GM04503 (cell line): ENCODE data around the gene PRMT3.
"Not testable (repeated sequence)": the region's sequence is repeated elsewhere in the genome, so short reads cannot be mapped to it uniquely, and the experiment has no call there.

ENCODE experiments used
- DNase-seq: peaks from one replicate; pipeline ENCODE4 v3.0.0-alpha.2; 2012; ENCODE audit warnings: low read depth

The PRMT3 gene

GRCh38 chr11:20387261-20388095 is at the start of gene PRMT3:
TSS of gene PRMT3 (plus strand) at chr11:20387716. CDS start at chr11:20387747, 31 bp downstream.
- DNase-seq, result peak; percentile 60

- no peak for DNase-seq
These were observed 45.0 kb upstream of the PRMT3 start for GRCh38 chr11:20342347-20343141.

DNA sequence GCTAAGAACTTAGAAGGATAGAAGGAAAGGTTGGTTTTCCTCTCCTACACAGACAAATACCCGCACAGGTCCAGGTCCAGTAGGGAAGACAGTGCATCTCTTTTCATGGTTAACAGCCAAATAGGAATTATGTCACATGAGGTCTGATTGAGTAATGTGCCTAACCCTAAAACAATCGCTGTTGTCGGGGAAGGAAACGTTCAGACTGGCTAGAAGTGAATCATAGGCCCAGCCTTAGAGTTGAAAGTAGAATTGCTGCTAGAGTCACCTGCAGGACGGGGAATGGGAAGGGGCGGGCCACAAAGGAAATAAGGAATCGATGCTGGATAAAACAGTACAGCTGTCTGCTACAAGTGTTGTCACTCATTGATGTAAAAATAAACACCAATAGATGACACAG is 36.4 kb upstream of the PRMT3 start:
- DNase-seq, result no peak

GRCh38 chr11:20351751-20352262 is 35.7 kb upstream of the PRMT3 start:
- DNase-seq, result no peak

DNA sequence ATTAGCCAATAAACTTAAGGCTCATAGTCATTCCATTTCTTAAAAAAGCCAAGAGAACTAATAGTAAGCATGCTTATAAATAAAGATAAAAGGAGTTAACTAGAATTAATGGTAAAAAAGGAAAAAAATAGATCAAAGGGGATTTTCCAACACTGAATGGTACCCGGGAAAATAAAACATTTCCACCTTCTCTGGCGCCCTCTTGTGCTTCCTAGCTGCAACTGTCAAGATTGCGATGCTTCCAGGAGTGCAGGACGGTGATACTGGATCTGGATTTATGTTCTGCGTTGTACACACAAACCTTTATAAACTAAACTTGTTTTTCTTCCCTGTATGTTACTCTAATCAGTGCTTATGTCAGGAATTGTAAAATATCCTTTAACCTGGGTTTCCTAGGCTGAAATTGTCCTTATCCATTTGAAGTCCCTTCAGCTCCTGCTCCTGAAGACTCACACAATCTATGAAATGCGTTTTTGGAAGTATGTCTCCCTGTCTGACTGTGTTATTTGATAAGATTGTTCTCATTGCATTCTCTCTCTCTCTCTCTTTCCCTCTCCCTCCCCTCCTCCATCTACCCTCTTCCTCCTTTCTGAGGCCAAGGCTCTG is 33.6 kb upstream of the PRMT3 start:
- DNase-seq, result no peak

GRCh38 chr11:20355221-20356219 is 32.0 kb upstream of the PRMT3 start:
- no peak for DNase-seq

GRCh38 chr11:20357150-20357549 is 30.4 kb upstream of the PRMT3 start:
- DNase-seq, result no peak

- no peak for DNase-seq
These were observed 26.9 kb upstream of the PRMT3 start for GRCh38 chr11:20360650-20361049.

- DNase-seq, result no peak
These were observed 25.0 kb upstream of the PRMT3 start for GRCh38 chr11:20362481-20362880.

DNA sequence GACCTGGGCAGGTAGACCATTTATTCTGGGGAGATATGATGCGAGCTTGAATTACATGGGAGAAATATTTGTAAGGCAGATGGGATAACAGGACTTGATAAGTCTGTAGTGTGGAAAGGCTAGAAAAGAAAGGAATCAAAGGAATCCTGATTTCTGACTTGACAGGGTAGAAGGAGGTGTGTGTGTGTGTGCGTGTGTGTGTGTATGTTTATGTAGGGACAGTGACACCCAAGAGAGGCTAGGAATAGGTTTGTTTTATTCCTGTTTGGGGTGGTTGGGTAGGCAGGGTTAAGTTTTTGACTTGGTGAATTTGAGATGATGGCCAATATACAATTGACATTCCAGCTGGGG is 24.4 kb upstream of the PRMT3 start:
- no peak for DNase-seq

- DNase-seq, result no peak
These were observed 23.8 kb upstream of the PRMT3 start, which contains the start of gene HTATIP2 for GRCh38 chr11:20363500-20364340. TSS of gene HTATIP2 (plus strand) at chr11:20363714. CDS start at chr11:20364238, 524 bp downstream.

DNA sequence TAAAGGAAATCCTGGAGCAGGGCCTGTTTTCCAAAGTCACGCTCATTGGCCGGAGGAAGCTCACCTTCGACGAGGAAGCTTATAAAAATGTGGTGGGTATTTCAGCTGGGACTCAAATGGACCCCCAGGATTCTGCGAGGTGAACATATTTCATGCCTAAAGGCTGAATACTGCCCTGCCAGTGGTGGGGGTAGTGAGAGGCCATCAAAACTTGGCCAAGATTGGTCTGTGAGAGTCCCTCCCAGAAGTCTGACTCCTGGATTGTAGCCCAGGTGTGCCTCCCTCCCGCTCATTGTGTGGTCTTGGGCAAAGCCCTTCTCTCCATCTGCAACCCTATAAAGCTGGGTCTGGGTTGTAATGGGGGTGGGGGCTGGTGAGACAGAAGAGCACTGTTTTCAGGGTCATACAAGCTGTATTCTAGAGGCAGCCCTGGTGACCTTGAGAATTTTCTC is 23.1 kb upstream of the PRMT3 start:
- DNase-seq, result no peak

- not testable (repeated sequence) for DNase-seq
These were observed 22.1 kb upstream of the PRMT3 start for GRCh38 chr11:20365465-20365864.

- peak; percentile 71 for DNase-seq
These were observed 20.1 kb upstream of the PRMT3 start for GRCh38 chr11:20367313-20367948.

DNA sequence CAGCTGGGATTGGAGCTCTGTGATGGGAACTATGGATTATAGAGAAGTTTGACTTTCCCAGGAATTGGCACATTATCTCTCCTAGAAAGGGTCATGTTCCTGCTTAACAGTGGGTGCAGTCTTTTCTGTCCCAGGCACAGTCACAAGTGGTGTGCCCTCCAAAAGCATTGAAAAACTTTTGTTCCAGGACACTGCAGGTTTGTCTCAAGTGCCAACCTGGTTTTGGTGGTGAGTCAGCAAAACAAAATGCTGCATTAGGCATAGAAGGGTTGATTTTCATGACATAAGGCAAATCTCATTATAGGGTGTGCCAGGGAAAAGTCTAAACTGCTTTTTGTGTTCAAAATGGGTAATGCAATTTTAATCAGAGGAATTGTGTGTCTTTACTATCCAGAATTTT is 19.1 kb upstream of the PRMT3 start:
- no peak for DNase-seq

DNA sequence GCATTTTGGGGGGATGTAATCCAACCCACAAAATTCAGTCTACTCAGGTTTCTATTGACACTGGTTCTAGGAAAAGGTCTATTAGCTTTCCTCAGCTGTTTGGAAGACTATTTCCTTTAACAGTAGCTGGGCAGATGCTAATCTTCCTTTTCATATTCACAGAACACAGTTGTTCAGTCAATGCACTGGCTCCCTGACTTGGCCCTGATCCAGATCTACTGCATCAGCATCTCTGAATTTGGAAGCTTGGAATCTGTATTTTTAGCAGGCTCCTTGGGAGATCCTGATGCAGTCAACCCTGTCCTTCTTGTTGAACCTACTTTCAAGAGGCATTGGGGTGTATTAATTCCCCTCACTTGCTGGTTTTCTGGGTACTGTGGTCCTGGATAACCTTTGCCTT is 17.7 kb upstream of the PRMT3 start:
- DNase-seq, result no peak

DNA sequence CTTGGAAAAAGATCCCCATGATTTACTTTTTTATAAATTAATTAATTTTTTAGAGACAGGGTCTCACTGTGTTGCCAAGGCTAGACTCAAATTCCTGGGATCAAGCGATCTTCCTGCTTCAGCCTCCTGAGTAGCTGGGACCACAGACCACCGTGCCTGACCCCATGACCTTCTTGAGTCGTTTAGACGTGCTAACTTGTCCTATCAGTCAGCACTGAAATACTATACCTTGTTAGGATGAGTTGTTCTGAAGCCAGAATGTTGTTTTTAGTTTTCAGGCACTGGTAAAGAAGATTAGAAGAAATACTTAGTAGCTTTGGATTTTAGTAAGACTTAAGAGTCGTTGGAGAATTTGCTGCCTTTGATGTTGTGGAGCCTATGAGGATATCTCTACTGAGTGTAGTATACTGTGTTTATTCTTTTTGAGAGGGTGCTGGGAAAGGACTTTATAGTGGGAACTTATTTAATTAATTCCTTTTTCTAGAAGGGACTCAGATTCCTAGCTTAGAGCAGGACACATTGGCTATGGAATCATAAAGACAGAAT is 15.4 kb upstream of the PRMT3 start:
- no peak for DNase-seq

DNA sequence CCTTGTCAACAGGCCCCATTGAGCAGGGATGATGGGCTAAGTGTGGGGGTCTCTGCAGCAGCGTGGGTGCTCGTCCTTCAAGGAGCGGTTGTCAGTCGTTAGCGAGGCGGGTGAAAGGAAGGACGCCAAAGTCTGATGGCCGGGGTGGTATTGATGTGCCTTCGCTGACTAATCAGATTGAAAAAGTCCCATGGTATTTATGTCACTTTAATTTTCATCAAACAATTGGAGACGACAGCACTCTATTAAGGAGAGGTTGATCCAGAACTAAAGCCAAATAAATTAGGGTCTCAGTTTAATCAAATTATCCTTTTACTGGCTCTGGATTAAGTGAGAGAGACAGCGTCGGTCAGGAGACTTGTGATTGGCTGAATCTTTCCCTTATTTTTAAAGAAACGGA is 14.4 kb upstream of the PRMT3 start:
- DNase-seq, result no peak

DNA sequence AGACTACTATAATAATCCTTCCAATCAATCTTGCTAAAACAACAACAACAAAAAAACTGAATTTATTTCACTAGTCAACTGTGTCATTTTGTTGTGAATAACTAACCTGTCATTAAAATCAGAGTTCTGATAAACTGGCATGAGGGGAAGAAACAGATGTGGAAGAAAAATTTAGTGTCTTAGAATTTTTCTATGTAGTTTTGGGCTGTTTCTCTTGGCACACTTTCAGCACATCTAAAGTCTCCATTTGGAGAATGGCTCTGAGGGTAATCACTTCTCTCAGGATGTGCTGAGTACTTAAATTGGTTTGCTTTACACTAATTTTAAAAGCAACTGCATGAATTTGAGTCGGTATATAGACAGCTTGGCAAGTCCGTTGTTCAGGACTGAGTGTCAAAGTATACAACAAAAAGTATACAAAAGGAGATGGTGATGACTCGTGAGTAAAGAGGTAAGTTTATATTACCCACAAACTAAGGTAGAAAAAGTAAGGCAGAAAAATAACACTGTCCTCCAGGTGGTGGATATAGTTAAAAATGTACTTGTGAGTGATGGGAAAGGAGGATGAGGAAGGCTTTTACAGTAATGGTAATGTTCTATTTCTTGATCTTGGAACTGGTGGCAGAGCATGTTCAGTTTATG is 13.8 kb upstream of the PRMT3 start:
- no peak for DNase-seq
